ENCODE results near the gene SAMD4B. TPM values are rescaled to one million over a fixed set of nuclear protein-coding genes. Genes with fewer than 3 reads are reported as not detected.

SAMD4B gene
- polyA plus RNA-seq, 10 donors: 62.5 to 92.8 (median 68.9) TPM

GRCh38 chr19:39420769-39421168 lies 78.5 kb downstream of the SAMD4B start:
- no peak for DNase-seq

- no peak for DNase-seq
Observed at GRCh38 chr19:39422020-39422419, 79.8 kb downstream of the SAMD4B start.

- no peak for DNase-seq
Observed at GRCh38 chr19:39423258-39424086, 81.3 kb downstream of the SAMD4B start.

GRCh38 chr19:39424934-39425333 lies 82.7 kb downstream of the SAMD4B start:
- no peak for DNase-seq

GRCh38 chr19:39425744-39426143 lies 83.5 kb downstream of the SAMD4B start:
- DNase-seq: no peak

- no peak for DNase-seq
Observed at GRCh38 chr19:39426170-39426569, 83.9 kb downstream of the SAMD4B start.

- no peak for DNase-seq
Observed at GRCh38 chr19:39427707-39428106, 85.5 kb downstream of the SAMD4B start.

- peak; percentile 83 to 95 (median 89) for DNase-seq
Observed at GRCh38 chr19:39428283-39429112, 86.3 kb downstream of the SAMD4B start.

- peak in 2 of 3 donors; percentile 33 to 65 for DNase-seq
Observed at GRCh38 chr19:39430675-39431593, 88.7 kb downstream of the SAMD4B start.

GRCh38 chr19:39432677-39433025 lies 90.4 kb downstream of the SAMD4B start:
- no peak for DNase-seq

GRCh38 chr19:39433480-39434079 lies 91.4 kb downstream of the SAMD4B start:
- no peak for DNase-seq

GRCh38 chr19:39434123-39435076 lies 92.2 kb downstream of the SAMD4B start:
- DNase-seq: no peak

Other genes starting within 250 kb of the SAMD4B start
- gene PAK4, start 216.6 kb upstream of the SAMD4B start, polyA plus RNA-seq (ENCODE audit: insufficient read length in 10 of 10): 10 to 100 TPM; 13.0 to 22.3 (median 16.8) TPM
- 1 to 10 TPM in 1 of 10 donors, under 1 TPM in 4, not detected in 5; 0.08 to 2.1 (median 0.13) TPM for gene NCCRP1, start 145.5 kb upstream of the SAMD4B start, polyA plus RNA-seq (ENCODE audit: insufficient read length in 10 of 10)
- gene SYCN, start 138.2 kb upstream of the SAMD4B start, polyA plus RNA-seq (ENCODE audit: insufficient read length in 10 of 10): not detected
- gene IFNL3, start 97.4 kb upstream of the SAMD4B start, polyA plus RNA-seq (ENCODE audit: insufficient read length in 10 of 10): not detected
- under 1 TPM in 4 of 10 donors, not detected in 6; 0.10 to 0.23 (median 0.17) TPM for gene IFNL4, start 93.6 kb upstream of the SAMD4B start, polyA plus RNA-seq (ENCODE audit: insufficient read length in 10 of 10)
- not detected for gene IFNL2, start 74.0 kb upstream of the SAMD4B start, polyA plus RNA-seq (ENCODE audit: insufficient read length in 10 of 10)
- not detected for gene IFNL1, start 46.0 kb upstream of the SAMD4B start, polyA plus RNA-seq (ENCODE audit: insufficient read length in 10 of 10)
- gene LRFN1, start 21.6 kb upstream of the SAMD4B start, polyA plus RNA-seq (ENCODE audit: insufficient read length in 10 of 10): 1 to 10 TPM in 3 of 10 donors, under 1 TPM in 7; 0.59 to 1.9 (median 0.87) TPM
- gene GMFG, start 6.4 kb upstream of the SAMD4B start, polyA plus RNA-seq (ENCODE audit: insufficient read length in 10 of 10): 10 to 100 TPM; 11.5 to 28.5 (median 19.5) TPM
- gene PAF1, start 48.7 kb downstream of the SAMD4B start, polyA plus RNA-seq (ENCODE audit: insufficient read length in 10 of 10): 10 to 100 TPM; 33.8 to 43.8 (median 38.7) TPM
- gene MED29, start 49.0 kb downstream of the SAMD4B start, polyA plus RNA-seq (ENCODE audit: insufficient read length in 10 of 10): 10 to 100 TPM; 18.9 to 27.5 (median 24.9) TPM
- gene ZFP36, start 64.4 kb downstream of the SAMD4B start, polyA plus RNA-seq (ENCODE audit: insufficient read length in 10 of 10): 100 to 1,000 TPM in 2 of 10 donors, 10 to 100 TPM in 8; 25.2 to 399 (median 70.0) TPM
- 10 to 100 TPM; 34.2 to 70.9 (median 50.2) TPM for gene PLEKHG2, start 70.2 kb downstream of the SAMD4B start, polyA plus RNA-seq (ENCODE audit: insufficient read length in 10 of 10)
- 1,000 to 10,000 TPM; 1,738 to 2,174 (median 1,918) TPM for gene RPS16, start 93.5 kb downstream of the SAMD4B start, polyA plus RNA-seq (ENCODE audit: insufficient read length in 10 of 10)
- 10 to 100 TPM; 70.0 to 97.2 (median 78.8) TPM for gene SUPT5H, start 103.2 kb downstream of the SAMD4B start, polyA plus RNA-seq (ENCODE audit: insufficient read length in 10 of 10)
- 10 to 100 TPM; 43.8 to 53.9 (median 46.7) TPM for gene TIMM50, start 138.4 kb downstream of the SAMD4B start, polyA plus RNA-seq (ENCODE audit: insufficient read length in 10 of 10)
- under 1 TPM in 9 of 10 donors, not detected in 1; 0.07 to 0.30 (median 0.15) TPM for gene DLL3, start 156.5 kb downstream of the SAMD4B start, polyA plus RNA-seq (ENCODE audit: insufficient read length in 10 of 10)
- under 1 TPM in 1 of 10 donors, not detected in 9; 0.13 TPM for gene SELENOV, start 172.7 kb downstream of the SAMD4B start, polyA plus RNA-seq (ENCODE audit: insufficient read length in 10 of 10)
- gene EID2B, start 190.4 kb downstream of the SAMD4B start, polyA plus RNA-seq (ENCODE audit: insufficient read length in 10 of 10): 1 to 10 TPM; 2.0 to 3.0 (median 2.4) TPM
- gene EID2, start 197.7 kb downstream of the SAMD4B start, polyA plus RNA-seq (ENCODE audit: insufficient read length in 10 of 10): 10 to 100 TPM in 6 of 10 donors, 1 to 10 TPM in 4; 8.5 to 12.7 (median 10.8) TPM